ENCODE data around the gene ST3GAL3.

The ST3GAL3 gene

GRCh38 chr1:43789604-43790550 is 82.5 kb downstream of the ST3GAL3 start:
- DNase-seq: peak; percentile 14

DNA sequence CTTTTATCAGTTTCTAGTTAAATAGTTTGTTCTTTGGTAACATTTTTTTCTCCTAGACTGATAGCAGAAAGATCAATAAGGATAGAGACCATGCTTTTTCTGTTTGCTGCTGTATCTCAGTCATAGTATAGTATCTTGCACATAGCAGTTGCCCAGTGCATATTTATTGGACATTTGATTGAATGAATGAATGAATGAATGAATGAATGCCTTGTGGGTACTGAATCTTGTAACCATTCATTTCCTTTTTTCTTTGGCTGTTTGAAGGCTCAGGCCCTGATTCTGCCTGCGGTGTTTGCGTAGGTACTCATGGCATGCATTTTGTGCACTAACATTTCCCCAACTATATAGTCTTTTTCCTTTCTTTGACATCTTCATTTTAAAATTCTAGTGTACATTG is 83.9 kb downstream of the ST3GAL3 start:
- no peak for DNase-seq

DNA sequence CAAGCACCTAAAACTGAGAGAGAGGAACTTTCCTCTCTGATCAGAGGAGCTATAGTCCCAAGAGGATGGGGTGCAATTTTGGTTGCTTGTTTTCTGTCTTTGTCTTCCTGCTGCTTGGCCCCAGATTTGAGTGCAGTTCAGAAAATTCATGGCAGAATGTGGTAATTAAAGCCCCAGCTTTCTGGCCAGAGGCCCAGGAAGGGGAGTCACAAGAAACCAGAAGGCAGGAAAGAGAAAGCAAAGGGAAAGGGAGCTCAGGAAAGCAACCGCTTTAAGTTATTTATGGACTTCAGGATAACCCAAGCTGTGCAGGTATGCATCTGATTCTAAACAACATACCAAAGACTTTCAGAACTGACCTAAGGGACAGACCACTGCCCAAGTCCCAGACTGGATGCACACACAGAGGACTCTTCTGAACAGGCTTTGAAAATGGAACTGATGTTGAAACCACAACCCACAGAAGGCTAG is 88.8 kb downstream of the ST3GAL3 start:
- no peak for DNase-seq

DNA sequence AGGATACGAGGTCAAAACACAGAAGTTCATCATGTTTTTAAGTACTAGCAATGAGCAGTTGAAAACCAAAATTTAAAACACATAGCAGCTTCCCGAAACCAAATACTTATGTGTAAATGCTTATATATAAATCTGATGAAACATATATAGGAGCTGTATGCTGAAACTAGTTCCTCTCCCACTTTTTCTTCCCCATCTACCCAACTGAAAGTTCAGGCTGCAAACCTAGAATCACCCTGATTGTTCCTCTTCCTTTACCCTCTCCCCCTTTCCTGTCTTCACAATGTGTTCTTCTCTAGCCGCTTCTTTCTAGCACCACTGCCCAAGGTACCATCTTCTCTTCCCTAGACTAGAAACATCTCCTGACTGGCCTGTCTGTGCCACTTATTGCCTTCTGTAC is 90.6 kb downstream of the ST3GAL3 start:
- DNase-seq: no peak

- DNase-seq: no peak
Observed at GRCh38 chr1:43799656-43800635, 92.6 kb downstream of the ST3GAL3 start.

GRCh38 chr1:43800771-43801170 is 93.4 kb downstream of the ST3GAL3 start:
- DNase-seq: no peak

GRCh38 chr1:43801203-43801602 is 93.9 kb downstream of the ST3GAL3 start:
- no peak for DNase-seq

DNA sequence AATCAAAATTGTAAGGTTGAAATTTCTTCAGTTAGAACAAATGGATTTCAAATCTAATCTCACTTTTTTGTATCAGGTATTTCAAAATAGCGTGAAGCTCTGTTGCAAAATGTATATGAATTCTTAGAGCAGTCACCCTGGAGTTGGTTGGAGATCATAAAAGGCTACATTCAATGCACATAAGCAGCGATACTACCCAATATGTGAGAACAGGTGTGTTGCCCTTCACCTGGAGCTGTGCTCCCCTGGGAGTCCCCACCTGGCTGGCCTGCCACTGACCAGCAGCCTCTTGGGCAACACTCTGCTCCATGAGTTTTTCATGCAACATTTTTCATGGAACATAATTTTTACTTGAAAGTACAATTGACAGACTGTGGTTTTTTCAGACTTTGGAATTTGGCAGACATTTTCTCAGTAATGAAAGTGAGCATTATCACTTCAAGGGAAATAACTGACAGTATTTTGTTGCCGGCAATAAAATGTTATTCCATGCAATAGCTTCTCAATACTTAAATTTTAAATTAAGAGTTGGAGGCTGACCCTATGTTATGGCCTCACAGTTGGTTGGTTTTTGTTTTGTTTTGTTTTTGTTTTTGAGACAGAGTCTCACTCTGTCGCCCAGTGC is 95.1 kb downstream of the ST3GAL3 start:
- no peak for DNase-seq

GRCh38 chr1:43803105-43803504 is 95.8 kb downstream of the ST3GAL3 start:
- DNase-seq: no peak

DNA sequence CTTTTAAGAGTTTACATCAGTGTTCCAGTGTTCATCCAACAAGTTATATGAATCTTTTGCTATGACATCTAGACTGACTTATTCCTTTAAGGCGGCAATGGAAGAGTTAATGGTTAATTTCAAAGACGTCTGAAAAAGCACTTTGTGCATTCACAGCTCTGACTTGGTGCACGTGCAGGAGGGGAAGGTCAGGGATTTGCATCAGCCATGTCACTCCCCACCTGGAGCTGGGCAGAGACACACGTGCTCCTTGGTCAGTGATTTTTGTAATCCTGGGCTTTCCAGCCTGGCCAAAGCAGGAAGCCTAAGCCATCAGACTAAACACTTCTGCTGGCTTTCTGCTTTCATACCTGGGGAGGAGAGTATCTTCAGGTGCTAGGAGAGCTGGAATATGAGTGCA is 96.3 kb downstream of the ST3GAL3 start:
- DNase-seq: no peak

GRCh38 chr1:43804569-43804968 is 97.2 kb downstream of the ST3GAL3 start:
- DNase-seq: no peak

DNA sequence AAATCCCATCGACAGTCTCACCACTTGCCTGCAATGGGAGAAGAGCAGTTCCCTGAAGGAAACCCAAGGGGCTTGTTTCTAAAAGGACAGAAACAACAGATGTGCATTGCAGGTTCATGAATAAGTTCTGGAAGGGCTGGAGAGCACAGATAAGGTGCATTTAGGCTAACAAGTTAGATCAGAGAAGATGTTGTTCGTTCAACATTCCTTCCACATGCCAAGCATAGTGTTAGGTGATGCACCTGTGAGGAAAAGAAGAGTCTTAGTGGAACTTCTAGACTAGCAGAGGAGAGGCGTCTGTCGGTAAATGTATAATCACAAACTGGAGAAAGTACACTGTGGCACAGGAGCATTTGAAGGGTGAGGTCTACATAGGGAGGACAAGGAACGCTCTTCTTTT is 98.0 kb downstream of the ST3GAL3 start:
- DNase-seq: no peak

- DNase-seq: no peak
Observed at GRCh38 chr1:43806183-43806582, 98.8 kb downstream of the ST3GAL3 start.

GRCh38 chr1:43809097-43809673 is 101.8 kb downstream of the ST3GAL3 start:
- no peak for DNase-seq

DNA sequence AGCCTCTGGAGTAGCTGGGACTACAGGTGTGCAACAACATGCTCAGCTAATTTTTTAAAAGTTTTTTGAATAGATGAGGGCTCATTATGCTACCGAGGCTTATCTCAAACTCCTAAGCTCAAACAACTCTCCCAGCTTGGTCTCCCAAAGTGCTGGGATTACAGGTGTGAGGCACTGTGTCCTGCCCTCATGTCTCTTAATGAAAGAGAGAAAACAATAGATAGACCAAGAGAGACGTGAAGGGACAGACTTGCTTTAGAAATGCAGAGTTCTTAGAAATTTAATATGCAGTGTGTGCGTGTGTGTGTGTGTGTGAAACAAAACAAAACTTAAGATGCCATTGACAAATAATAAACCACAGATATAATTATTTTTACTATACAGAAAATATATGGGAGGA is 105.2 kb downstream of the ST3GAL3 start:
- no peak for DNase-seq

- no peak for DNase-seq
Observed at GRCh38 chr1:43814401-43814800, 107.1 kb downstream of the ST3GAL3 start.

DNA sequence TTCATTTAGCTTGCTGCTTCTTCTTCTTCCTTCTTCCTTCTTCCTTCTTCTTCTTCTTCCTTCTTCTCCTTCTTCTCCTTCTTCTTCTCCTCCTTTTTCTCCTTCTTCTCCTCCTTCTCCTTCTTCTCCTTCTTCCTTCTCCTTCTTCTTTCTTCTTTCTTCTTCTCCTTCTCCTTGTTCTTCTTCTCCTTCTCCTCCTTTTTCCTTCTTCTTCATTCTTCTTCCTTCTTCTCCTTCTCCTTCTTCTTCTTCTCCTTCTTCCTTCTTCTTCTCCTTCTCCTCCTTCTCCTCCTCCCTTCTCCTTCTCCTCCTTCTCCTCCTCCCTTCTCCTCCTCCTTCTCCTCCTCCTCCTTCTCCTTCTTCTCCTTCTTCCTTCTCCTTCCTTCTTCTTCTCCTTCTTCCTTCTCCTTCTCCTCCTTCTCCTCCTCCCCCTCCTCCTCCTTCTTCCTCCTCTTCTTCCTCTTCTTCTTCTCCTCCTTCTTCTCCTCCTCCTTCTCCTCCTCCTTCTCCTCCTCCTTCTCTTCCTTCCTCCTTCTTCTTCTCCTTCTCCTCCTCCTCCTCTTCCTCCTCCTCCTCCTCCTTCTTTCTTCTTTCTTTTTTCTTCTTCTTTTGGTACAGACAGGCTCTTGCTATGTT is 110.1 kb downstream of the ST3GAL3 start:
- DNase-seq: no peak

DNA sequence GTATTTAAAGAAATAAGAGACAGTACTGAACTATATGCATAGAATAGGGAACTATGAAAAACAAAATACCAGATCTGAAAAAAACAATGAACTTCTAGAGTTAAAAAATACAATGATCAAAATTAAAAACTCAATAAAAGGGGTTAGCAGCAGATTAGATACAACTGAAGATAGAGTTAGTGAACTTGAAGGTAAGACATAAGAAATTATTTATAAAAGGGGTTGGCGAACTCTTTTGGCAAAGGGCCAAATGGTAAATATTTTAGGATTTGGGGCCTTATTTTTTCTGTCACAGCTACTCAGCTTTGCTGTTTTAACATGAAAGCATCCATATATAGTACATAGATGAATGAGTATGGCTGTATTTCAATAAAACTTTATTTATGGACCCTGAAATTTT is 111.4 kb downstream of the ST3GAL3 start:
- DNase-seq: no peak

DNA sequence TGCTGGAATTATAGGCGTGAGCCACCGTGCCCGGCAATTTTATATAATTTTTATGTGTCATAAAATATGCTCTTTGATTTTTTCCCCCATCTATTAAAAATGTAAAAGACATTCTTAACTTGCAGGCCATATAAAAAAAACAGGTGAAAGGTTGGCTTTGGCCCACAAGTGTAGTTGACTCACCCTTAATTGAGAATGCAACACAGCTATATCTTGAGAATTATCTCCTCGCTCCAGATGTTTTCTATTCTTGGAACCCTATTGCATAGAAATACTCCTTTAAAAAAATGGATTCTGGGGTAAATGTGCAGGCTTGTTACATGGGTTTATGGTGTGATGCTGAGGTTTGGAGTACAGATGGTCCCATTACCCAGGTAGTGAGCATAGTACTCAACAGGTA is 112.0 kb downstream of the ST3GAL3 start:
- no peak for DNase-seq

GRCh38 chr1:43821471-43821870 is 114.1 kb downstream of the ST3GAL3 start:
- DNase-seq: no peak

DNA sequence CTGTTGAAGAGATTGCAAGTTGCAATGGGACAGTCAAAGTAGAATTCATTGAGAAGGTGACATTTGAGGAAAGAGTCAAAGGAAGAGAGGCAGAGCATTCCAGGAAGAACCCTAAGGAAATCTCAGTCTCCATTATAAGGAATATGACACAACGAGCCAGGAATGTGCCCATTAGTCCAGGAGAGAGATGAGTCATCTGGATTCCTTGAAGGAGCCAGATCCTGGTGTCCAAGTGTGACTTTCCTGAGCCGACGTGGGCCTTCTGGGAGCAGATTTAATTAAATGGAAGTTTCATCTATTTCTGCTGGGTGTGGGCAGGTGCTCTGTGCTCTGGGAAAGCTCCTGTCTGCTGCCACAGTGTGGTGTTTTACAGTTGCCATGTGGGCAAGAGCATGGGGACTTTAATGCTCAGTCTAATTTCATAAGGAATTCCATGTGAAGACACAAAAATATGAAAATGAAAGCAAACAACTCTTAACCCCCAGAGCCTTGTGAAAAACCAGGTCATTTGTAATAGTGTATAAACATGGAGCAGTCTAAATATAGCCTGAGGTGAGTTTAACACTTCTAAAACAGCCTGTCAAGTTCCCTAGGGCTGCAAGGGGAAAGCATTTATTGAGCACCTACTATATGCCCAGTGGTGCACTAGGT is 114.8 kb downstream of the ST3GAL3 start:
- DNase-seq: no peak

DNA sequence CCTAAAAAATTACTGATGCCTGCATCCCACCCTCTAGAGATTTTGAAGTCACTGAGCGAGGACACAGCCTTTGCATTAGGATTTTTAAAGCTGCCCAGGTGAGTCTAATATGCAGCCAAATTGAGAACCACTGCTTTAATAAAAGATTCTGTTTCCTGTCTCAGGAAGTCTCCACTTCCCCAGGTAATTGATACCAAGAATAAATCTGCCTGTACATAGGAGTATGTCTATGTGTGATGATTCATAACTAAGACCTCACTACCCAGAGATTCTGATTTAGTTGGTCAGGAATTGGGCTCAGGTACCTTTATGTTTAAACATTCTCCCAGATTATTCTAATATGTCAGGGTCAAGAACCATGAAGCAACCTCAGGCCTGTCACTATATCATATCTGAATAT is 117.5 kb downstream of the ST3GAL3 start:
- no peak for DNase-seq

All from CD4-positive, alpha-beta T cell treated with Interleukin-17A for 4 hours (primary cell).